Caco-2 (cell line): ENCODE results near the gene GATM. TPM values are rescaled to one million over a fixed set of nuclear protein-coding genes. Genes with fewer than 3 reads are reported as not detected.

ENCODE experiments used
- BruUV-seq: library from RNA; stranded (reverse); fragments of 400-500 nt; replicated peaks from 2 replicates; lab custom pipeline; 2021; lab: Mats Ljungman, UMichigan
- CTCF ChIA-PET: fragments of 300-600 bp; sonication (Branson Sonifier 250); formaldehyde crosslinking; loops from one replicate; lab custom pipeline; 2022; ENCODE audit warnings: antibody characterized with exemption; lab: Charles Lee
- POLR2A ChIA-PET: fragments of 300-600 bp; sonication (Branson Sonifier 250); formaldehyde crosslinking; loops from one replicate; lab custom pipeline; 2022; ENCODE audit warnings: antibody characterized with exemption; lab: Charles Lee
- DNase-seq, 2 experiments: peaks; one replicate each; pipeline versions ENCODE4 v3.0.0 to v3.0.0-alpha.2; 2020 to 2022
- H3K27me3 ChIP-seq: replicated peaks from 2 replicates; pipeline ENCODE4 v1.6.0; 2011; ENCODE audit warnings: low read length; ENCODE audit not compliant: control insufficient read depth, insufficient read depth
- H3K36me3 ChIP-seq: 2 replicates; pipeline ENCODE4 v1.5.1; 2011; ENCODE audit warnings: low read length; ENCODE audit not compliant: control insufficient read depth, insufficient read depth
- H3K4me1 ChIP-seq: fragments of 250-450 bp; sonication (Bioruptor Pico); 2 replicates; pipeline ENCODE4 v1.5.1; 2020; ENCODE audit warnings: mild to moderate bottlenecking
- H3K4me3 ChIP-seq: 2 replicates; pipeline ENCODE4 v1.5.1; 2011; ENCODE audit warnings: low read depth, mild to moderate bottlenecking, control low read depth, low read length
- H3K9me3 ChIP-seq: fragments of 250-450 bp; sonication (Bioruptor Pico); 2 replicates; pipeline ENCODE4 v1.5.1; 2020; ENCODE audit warnings: mild to moderate bottlenecking, moderate library complexity
- H3K27ac Mint-ChIP-seq: one replicate; pipeline ENCODE4 v1.8.0; 2022; ENCODE audit warnings: mixed read lengths; ENCODE audit not compliant: unreplicated experiment
- H3K27me3 Mint-ChIP-seq: one replicate; pipeline ENCODE4 v1.8.0; 2022; ENCODE audit warnings: mixed read lengths; ENCODE audit not compliant: insufficient read depth, unreplicated experiment
- H3K36me3 Mint-ChIP-seq: one replicate; pipeline ENCODE4 v1.8.0; 2022; ENCODE audit warnings: mild to moderate bottlenecking, mixed read lengths; ENCODE audit not compliant: insufficient read depth, unreplicated experiment
- H3K4me1 Mint-ChIP-seq: one replicate; pipeline ENCODE4 v1.8.0; 2022; ENCODE audit warnings: low read depth, mixed read lengths; ENCODE audit not compliant: unreplicated experiment
- H3K4me3 Mint-ChIP-seq: one replicate; pipeline ENCODE4 v1.8.0; 2022; ENCODE audit warnings: mild to moderate bottlenecking, moderate library complexity, mixed read lengths; ENCODE audit not compliant: unreplicated experiment
- H3K9me3 Mint-ChIP-seq: one replicate; pipeline ENCODE4 v1.8.0; 2022; ENCODE audit warnings: mixed read lengths; ENCODE audit not compliant: unreplicated experiment
- intact Hi-C: fragments of 100-400 bp; cut with micrococcal nuclease; formaldehyde crosslinking; loops from one replicate; pipeline ENCODE4 v1.10.0; 2022; ENCODE audit not compliant: unreplicated experiment
- total RNA-seq: library from RNA; stranded (reverse); gene quantifications from 2 replicates; pipeline ENCODE4 v1.2.3, GENCODE V29; 2022
- TF ChIP-seq, protein P1 (sequence below), 2 experiments: fragments of 200-600 bp in 1 of 2; IDR thresholded peaks; 1 replicate in 1 of 2; 2 replicates in 1 of 2; pipeline versions ENCODE4 v1.5.1 to v1.8.0; 2011 to 2022; ENCODE audit warnings: antibody characterized with exemption in 1 of 2, control low read depth in 1 of 2, inconsistent platforms in 1 of 2, low read depth in 1 of 2, low read length in 1 of 2, mild to moderate bottlenecking in 1 of 2, moderate library complexity in 1 of 2; ENCODE audit not compliant: insufficient read depth in 1 of 2, severe bottlenecking in 1 of 2, unreplicated experiment in 1 of 2

GATM gene
- total RNA-seq, 1 experiment from 2014 or later: 4.4 TPM

DNA sequence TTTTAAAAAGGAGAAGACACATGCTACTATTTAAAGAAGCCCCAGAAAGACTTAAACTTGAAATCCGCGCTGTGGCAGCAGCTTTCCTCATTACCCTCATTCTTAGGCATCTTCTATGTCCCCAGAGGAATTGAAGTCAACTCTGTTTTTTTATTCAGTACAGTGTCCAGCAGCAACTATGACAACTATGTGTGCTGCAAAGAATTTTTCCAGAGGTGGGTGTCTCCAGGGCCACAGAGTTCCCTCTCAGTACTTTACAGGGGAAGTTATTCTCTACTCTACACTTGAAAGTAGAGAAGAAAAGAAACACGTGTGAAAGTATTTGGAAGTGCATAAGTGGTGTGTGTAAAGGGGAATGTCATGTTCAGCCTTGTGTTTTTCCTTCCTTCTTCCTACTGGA, 32.0 kb downstream of the GATM start:
- intact Hi-C loops: no loop called here
- Histone ChIP-seq H3K36me3 (no peaks in the 10 kb centered on the region), H3K4me1 (peaks cover 77% of the 10 kb centered on the region), H3K27me3 (no peaks in the 10 kb centered on the region), H3K9me3 (no peaks in the 10 kb centered on the region), H3K4me3 (no peak overlapping the region)
- BruUV-seq: no TSS peak
- Mint-ChIP-seq H3K9me3 (no peaks in the 10 kb centered on the region), H3K36me3 (no peaks in the 10 kb centered on the region), H3K4me3 (peak overlapping the region; percentile 23), H3K4me1 (peaks cover 54% of the 10 kb centered on the region), H3K27ac (peak overlapping the region; percentile 87), H3K27me3 (no peaks in the 10 kb centered on the region)
- DNase-seq: no peak
- TF ChIP-seq, protein P1, sequence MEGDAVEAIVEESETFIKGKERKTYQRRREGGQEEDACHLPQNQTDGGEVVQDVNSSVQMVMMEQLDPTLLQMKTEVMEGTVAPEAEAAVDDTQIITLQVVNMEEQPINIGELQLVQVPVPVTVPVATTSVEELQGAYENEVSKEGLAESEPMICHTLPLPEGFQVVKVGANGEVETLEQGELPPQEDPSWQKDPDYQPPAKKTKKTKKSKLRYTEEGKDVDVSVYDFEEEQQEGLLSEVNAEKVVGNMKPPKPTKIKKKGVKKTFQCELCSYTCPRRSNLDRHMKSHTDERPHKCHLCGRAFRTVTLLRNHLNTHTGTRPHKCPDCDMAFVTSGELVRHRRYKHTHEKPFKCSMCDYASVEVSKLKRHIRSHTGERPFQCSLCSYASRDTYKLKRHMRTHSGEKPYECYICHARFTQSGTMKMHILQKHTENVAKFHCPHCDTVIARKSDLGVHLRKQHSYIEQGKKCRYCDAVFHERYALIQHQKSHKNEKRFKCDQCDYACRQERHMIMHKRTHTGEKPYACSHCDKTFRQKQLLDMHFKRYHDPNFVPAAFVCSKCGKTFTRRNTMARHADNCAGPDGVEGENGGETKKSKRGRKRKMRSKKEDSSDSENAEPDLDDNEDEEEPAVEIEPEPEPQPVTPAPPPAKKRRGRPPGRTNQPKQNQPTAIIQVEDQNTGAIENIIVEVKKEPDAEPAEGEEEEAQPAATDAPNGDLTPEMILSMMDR (IDR thresholded peaks at IDR 0.05; ENCODE audit: insufficient read depth in 1 of 2, low read depth in 1 of 2, low read length in 1 of 2, severe bottlenecking in 1 of 2, unreplicated experiment in 1 of 2): no peak
- ChIA-PET POLR2A (interaction anchor here (0.6 kb wide), 1 partner anchor 624 kb away, joined by 4 read pairs; no protein-coding TSS in a partner anchor), CTCF (no interaction called here)

DNA sequence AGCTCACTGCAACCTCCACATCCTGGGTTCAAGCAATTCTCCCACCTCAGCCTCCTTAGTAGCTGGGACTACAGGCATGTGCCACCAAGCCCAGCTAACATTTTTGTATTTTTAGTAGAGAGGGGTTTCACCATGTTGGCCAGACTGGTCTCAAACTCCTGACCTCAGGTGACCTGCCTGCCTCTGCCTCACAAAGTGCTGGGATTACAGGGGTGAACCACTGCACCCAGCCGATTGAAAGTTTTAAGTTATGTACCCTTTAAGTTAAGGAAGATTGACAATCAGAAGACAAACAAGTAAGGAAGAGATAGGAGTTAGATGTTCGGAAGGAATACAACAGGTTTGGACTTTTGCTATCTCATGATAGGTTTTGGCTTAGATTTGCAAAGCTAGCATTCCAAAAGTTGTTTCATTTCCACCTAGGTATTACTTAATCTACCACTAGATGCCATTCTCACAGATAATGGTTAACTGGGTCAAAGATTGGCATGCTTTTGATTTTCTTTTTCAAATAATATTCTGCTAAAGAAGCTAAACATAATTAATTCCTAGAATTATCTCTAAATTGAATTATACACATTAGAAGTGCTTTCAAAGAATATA, 35.0 kb downstream of the GATM start:
- peaks cover 93% of the 10 kb centered on the region for H3K4me1 ChIP-seq
- no peaks in the 10 kb centered on the region for H3K9me3 ChIP-seq
- H3K36me3 Mint-ChIP-seq: peaks cover 9% of the 10 kb centered on the region
- intact Hi-C loops: loop anchor here (1.0 kb wide), 1 partner anchor 33 kb away; no protein-coding TSS in a partner anchor
- no peaks in the 10 kb centered on the region for H3K9me3 Mint-ChIP-seq
- POLR2A ChIA-PET: interaction anchor here (0.9 kb wide), 1 partner anchor 59 kb away, joined by 3 read pairs; a partner anchor contains a TSS
- H3K4me3 ChIP-seq: no peak overlapping the region
- H3K27me3 ChIP-seq: no peaks in the 10 kb centered on the region
- H3K27me3 Mint-ChIP-seq: no peaks in the 10 kb centered on the region
- BruUV-seq: no TSS peak
- H3K4me3 Mint-ChIP-seq: no peak overlapping the region
- H3K36me3 ChIP-seq: no peaks in the 10 kb centered on the region; the same call in 1 of the 2 replicates
- H3K27ac Mint-ChIP-seq: peak overlapping the region; percentile 27
- peaks cover 36% of the 10 kb centered on the region for H3K4me1 Mint-ChIP-seq
- CTCF ChIA-PET: interaction anchor here (1.2 kb wide), 1 partner anchor 15 kb away, joined by 4 read pairs; no protein-coding TSS in a partner anchor
- peak; percentile 39 to 62 for DNase-seq
- TF ChIP-seq, protein P1 (IDR thresholded peaks at IDR 0.05; ENCODE audit: insufficient read depth in 1 of 2, low read depth in 1 of 2, low read length in 1 of 2, severe bottlenecking in 1 of 2, unreplicated experiment in 1 of 2): no peak

DNA sequence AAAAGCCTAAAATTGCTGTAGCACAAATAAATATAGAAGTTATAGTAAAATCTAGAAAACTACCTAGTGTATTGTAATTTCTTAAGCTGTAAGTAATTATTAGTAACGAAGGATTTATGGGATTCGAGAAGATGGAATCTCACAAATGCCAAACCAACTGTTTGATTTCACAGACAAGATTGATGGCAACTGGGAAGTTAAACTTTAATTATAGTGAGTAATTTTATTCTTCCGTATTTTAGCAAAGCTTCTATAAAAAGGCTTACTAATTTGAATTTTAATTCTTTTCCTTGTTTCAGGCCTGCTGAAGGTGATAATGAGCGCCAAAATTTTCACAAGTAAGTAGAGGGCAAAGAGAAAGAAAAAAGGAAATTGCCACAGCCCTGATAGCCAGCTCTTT, 36.6 kb downstream of the GATM start:
- no peak overlapping the region for H3K4me3 Mint-ChIP-seq
- POLR2A ChIA-PET: no interaction called here
- no peak for DNase-seq
- H3K36me3 Mint-ChIP-seq: peaks cover 9% of the 10 kb centered on the region
- Histone ChIP-seq H3K36me3 (no peaks in the 10 kb centered on the region; the same call in 1 of the 2 replicates), H3K9me3 (peaks cover 3% of the 10 kb centered on the region; the same call in 1 of the 2 replicates), H3K4me3 (no peak overlapping the region), H3K27me3 (no peaks in the 10 kb centered on the region), H3K4me1 (peaks cover 82% of the 10 kb centered on the region)
- TF ChIP-seq, protein P1 (IDR thresholded peaks at IDR 0.05; ENCODE audit: insufficient read depth in 1 of 2, low read depth in 1 of 2, low read length in 1 of 2, severe bottlenecking in 1 of 2, unreplicated experiment in 1 of 2): no peak
- no peak overlapping the region for H3K27ac Mint-ChIP-seq
- H3K4me1 Mint-ChIP-seq: peaks cover 23% of the 10 kb centered on the region
- CTCF ChIA-PET: no interaction called here
- no peaks in the 10 kb centered on the region for H3K27me3 Mint-ChIP-seq
- H3K9me3 Mint-ChIP-seq: no peaks in the 10 kb centered on the region
- intact Hi-C loops: no loop called here
- no TSS peak for BruUV-seq
